D721Med (cell line): ENCODE data around the gene CCDC192.

ENCODE experiments used
- DNase-seq: peaks from one replicate; pipeline ENCODE4 v3.0.0; 2011; ENCODE audit warnings: low spot score; ENCODE audit not compliant: insufficient read length
- FAIRE-seq: peaks from 2 replicates; lab custom pipeline; 2011; peaks lifted over from hg19 to GRCh38; lab: Jason Lieb, UNC
- TF ChIP-seq, protein P1 (sequence below): IDR thresholded peaks from 2 replicates; pipeline ENCODE4 v1.5.1; 2012; ENCODE audit warnings: mild to moderate bottlenecking, control low read depth; ENCODE audit not compliant: insufficient read depth; ENCODE audit errors: missing control alignments

Gene CCDC192

DNA sequence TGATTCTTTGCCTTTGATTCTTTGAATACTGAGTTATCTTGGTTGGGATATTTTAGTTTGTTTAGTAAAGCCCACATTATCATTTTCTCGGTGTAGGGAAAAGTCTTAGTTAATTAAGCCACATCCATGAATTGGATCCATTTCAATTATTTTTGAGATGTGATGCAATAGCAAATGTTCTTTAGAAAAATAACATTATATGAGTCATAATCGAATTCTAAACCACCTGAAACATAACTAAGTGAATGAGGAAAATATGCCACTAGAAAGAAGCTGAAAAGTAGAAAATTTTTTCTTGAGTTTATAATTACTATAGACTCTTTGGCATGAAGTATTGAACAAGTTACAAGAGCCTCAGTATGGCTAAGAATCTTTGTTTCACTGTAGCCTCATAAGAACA, 17.5 kb upstream of the CCDC192 start:
- FAIRE-seq (no peak), DNase-seq (no peak)
- TF ChIP-seq, protein P1, sequence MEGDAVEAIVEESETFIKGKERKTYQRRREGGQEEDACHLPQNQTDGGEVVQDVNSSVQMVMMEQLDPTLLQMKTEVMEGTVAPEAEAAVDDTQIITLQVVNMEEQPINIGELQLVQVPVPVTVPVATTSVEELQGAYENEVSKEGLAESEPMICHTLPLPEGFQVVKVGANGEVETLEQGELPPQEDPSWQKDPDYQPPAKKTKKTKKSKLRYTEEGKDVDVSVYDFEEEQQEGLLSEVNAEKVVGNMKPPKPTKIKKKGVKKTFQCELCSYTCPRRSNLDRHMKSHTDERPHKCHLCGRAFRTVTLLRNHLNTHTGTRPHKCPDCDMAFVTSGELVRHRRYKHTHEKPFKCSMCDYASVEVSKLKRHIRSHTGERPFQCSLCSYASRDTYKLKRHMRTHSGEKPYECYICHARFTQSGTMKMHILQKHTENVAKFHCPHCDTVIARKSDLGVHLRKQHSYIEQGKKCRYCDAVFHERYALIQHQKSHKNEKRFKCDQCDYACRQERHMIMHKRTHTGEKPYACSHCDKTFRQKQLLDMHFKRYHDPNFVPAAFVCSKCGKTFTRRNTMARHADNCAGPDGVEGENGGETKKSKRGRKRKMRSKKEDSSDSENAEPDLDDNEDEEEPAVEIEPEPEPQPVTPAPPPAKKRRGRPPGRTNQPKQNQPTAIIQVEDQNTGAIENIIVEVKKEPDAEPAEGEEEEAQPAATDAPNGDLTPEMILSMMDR, result no peak

DNA sequence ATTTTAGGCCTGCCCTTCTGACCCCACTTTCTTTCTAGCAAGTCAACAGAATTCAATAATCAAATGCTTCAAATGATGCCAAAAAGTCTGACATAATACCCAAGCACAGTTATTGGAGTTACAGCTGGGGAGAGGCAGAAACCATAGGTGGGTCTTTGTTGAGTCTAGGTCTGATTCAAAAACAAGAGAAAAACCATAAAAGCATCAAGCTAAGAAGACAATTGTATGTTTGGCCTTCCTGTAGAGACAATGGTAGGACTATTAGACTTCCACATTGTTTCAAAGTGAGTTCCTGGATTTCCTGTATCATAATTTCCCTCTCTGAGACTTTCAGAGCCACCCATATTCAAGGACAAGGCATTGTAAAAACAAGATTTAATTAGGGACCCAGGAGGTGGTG, 16.8 kb upstream of the CCDC192 start:
- FAIRE-seq (no peak), DNase-seq (no peak)
- TF ChIP-seq, protein P1, result no peak

DNA sequence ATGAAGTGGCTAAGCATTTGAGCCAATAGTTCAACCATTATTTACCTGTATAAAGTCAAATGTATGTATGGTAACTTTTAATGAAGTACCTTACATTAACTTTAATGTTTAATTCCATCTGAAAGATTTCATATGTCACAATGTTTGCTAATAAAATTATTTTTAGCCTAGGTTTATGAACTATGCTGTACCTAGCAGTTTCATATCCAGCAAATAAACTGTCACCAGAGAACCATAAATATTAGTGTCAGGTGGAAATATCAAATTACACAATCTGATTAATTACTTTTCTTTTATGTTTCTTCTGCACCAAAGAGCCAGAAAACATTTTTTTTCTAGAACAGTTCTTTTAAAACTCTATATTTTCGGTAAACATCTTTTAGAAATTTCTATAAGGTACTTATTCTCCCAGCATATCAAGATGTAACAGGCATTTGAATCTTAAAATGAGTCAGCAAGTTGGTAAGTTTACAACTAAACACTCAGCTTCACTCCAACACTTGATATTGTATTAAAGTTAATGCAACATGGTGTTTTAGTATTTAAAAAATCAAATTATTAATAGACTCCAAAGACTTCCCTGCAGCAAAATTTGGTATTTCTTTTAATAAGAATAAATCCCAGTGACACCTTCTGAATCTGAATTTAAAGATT, 8.5 kb upstream of the CCDC192 start:
- TF ChIP-seq, protein P1, result no peak
- no peak for DNase-seq
- no peak for FAIRE-seq

DNA sequence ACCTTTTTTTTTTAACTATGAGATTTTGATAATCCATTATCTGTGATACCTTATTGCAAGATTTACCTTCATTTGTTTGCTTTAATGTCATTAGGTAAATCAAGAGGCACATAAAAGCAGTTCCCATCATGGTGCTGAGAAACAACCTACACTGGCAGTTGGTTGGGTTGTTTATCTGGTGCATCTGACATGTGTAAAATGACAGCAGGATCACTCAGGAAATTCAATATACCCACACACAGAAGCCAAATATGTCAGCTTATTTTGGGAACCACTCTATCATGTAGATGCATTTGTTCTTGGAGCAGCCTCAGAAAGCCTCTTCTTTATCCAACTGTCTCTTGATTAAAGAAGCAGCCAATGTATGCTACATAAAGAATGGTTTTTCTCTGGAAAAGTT, 7.8 kb upstream of the CCDC192 start:
- no peak for DNase-seq
- no peak for FAIRE-seq
- TF ChIP-seq, protein P1, result no peak

DNA sequence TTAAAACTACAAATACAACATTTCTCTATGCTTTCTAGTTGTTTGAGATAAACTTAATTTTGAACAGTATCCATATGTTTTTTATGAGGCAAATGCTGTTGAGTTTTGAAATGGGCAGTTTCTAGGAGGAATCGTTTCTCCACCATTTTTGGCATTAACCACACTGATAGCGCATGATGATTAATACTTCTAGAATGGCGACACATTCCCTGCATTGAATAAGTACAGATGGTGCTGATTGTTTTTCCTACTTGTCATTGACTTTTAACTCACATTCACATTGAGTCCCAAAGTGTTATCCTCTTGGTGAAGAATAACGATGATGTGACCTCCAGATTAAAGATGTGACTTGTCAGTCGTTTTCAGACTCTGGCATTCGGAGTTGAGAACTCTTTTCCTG, 6.5 kb upstream of the CCDC192 start:
- FAIRE-seq, result no peak
- DNase-seq, result no peak
- TF ChIP-seq, protein P1, result no peak

DNA sequence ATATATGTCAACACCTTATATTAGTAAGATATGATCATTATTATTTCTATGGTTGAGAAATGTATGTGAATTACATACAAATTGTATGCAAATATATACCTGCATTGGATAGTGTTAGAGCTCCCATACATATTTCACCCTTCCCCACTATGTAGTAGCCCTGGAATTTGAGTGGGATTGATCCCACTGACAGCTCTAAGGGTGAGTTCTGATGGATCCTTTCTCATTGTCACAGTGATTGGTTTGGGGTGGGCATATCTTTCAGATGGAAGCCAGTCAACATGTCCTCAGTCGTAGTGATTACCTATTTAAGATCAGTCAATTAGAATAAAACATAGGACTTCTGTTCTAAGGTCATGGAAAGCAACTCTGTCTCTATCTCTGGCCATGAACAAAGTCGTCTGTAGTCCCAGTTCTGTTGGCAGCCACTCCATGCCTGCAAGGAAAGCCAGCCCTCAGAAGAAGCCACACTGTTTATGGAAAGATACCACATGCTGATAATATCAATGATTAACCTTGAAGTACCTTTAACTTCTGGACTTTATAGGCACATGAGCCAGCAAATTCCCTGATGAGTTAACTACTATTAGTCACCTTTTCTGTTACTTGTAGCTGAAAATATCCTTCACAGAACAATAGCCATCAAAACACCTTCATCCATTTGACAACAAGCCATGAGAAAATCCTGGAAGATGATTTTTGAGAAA, 5.1 kb upstream of the CCDC192 start:
- DNase-seq, result no peak
- TF ChIP-seq, protein P1, result no peak
- no peak for FAIRE-seq

DNA sequence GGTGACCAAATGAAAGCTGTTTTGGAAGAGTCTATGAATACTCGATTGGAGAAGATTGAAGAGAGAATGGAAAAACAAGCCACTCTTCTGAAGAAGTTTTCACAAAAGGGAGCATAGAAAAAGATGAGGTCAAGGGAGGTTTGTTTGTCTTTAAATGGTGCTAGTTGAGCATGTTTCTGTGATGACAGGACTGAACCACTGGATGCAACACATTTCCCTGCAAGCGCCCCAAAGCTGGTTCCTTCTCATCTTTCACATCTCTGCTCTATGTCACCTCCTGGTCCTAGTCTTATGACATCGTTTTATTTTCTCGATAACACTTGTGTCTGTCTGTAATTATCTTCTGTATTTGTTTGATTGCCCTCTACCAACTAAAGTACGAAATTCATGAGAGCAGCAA, 3.8 kb upstream of the CCDC192 start:
- no peak for DNase-seq
- TF ChIP-seq, protein P1, result no peak
- FAIRE-seq, result no peak
